Mesenteric fat pad (tissue), 1 donor: ENCODE measurements around the gene HOXB5. TPM values are rescaled to one million over a fixed set of nuclear protein-coding genes. Genes with fewer than 3 reads are reported as not detected.

Experiments used
- DNase-seq: peaks from one replicate; pipeline ENCODE4 v3.0.0-alpha.2; 2020; ENCODE audit warnings: low spot score
- total RNA-seq: library from RNA; stranded (reverse); fragmentation: NEBNext Ultra II Directional; extraction: Animal tissue kit (Norgen Biotek cat#: 25700); gene quantifications from one replicate; pipeline ENCODE4 v1.2.1, GENCODE V29; 2021
- donor health status: DM: yes; HTN: yes; CAD: no.

The HOXB5 gene
- total RNA-seq, 1 donor from 2014 or later, result 2.0 TPM

- no peak for DNase-seq
These were observed 2.1 kb downstream of the HOXB5 start for GRCh38 chr17:48591255-48592056.

DNA sequence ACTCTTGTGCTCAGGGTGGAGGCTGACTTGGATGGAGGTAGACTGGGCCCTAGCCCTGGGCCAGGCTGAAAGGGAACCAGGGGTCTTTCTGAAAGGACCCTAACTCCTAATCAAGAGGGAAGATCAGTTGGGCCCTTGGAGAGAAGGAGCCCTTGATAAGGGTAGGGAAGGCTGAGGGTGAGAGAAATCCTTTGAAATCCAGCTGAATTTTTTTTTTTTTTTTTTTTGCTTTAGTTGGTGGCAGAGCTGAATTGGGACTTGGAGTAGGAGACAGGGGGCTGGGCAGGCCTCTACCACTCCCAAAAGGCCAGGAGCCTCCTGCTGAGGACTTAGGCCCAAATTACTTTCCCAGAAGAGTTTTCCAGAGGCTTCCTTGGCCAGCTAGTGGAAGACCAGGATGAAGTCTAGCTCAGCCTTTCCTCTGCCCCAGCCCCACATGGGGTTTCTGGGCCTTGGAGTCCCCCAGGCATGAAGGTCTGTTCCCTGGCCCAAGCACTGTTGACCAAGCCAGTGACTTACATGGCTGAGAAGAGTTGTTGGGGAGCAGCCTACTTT is 2.9 kb downstream of the HOXB5 start:
- no peak for DNase-seq

DNA sequence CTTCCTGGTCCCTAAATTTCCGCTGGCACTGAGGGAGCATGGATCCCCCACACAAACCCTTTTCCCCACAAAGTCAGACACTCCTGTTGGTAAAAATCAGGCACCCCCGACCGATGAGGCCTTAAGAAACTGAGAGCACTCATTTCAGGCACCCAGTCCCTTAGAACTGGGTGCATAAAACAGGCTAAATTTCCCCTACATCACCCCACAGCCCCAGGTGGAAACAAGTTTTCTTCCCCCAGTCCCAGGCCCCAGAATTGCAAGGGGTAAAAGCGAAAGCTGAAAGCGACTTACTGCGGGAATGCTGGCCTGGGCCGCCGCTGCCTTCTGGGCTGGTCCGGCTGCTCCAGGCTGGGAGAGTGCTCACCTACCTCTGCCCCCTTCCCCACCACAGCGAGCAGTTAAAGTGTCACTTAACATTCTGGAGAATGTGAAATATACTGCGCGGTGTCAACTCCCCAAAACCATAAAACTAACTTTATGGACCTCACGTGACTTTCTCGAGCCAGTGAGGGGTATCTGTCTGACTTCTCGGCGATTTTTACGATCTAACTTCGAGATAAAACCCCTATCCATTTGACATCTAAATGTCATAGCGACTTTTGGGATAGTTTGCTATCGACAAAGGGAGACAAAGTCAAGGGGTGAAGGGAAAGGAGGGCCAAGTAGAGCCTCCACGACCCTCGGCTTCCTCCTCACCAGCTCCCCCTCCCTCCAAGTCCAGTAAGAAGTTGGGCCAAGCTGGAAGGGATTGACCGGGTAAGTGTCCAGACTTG is 3.6 kb downstream of the HOXB5 start, which contains the start of gene HOXB3:
Gene HOXB3 (minus strand): TSS at position 411 of the 776 bp plus-strand sequence. CDS start 37,767 bp downstream, outside the sequence.
- DNase-seq, result no peak

DNA sequence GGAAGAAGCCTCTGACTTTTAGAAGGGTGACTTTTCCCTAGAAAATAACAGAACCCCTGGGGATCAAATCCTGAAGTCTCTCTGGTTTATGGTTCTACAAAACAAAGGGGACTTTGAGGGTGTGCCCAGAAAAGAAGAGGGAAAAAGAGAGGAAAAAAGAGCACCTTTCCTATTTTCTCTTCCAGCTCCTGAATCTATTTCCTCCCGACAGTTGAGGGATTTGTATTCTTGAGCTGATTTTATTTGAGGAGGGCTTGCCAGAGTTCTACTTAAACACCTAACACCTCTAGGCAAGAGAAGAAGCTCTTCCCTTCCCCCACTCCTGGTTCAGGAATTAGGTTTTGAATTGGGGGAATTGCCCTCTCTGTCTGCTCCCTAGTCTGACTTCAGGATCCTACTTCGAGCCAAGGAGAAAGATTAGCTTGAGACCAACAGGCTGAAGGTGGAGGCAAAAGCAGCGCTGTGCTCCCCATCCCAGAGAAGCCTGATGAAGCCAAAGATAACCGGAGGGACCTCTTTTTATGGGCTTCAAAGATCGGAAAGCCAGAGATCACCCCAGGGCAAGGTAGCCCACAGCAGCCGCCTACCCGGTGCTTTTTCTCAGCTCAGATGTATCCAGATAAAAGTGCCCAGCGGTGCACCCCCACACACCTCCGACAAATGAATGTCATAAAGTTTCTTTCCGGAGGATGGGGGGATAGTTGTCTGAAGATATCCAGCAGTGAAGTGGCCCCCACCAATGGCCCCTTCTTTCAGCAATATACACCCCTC is 4.3 kb downstream of the HOXB5 start:
- no peak for DNase-seq

DNA sequence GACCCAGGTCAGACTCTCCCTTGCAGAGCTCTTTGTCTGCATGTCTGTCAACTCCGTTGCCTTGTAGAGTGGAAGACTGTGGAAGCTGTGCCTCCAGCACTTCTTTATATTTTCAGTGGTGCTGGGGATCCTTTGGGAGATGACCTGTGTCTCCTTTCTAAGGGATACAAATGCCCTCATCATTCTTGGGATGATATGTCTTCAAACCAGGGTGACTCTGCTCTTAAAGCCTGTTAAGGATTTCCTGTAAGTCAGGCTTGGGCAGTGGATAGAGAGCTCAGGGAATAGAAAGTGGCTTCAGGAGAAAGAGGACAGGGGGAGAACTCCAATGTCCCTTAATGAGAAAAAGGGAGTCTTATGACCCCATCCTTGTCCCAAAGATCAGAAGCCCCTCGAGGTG is 5.1 kb downstream of the HOXB5 start:
- DNase-seq, result no peak

GRCh38 chr17:48588074-48588415 is 5.5 kb downstream of the HOXB5 start:
- no peak for DNase-seq

GRCh38 chr17:48587276-48588073 is 6.1 kb downstream of the HOXB5 start:
- DNase-seq, result no peak

DNA sequence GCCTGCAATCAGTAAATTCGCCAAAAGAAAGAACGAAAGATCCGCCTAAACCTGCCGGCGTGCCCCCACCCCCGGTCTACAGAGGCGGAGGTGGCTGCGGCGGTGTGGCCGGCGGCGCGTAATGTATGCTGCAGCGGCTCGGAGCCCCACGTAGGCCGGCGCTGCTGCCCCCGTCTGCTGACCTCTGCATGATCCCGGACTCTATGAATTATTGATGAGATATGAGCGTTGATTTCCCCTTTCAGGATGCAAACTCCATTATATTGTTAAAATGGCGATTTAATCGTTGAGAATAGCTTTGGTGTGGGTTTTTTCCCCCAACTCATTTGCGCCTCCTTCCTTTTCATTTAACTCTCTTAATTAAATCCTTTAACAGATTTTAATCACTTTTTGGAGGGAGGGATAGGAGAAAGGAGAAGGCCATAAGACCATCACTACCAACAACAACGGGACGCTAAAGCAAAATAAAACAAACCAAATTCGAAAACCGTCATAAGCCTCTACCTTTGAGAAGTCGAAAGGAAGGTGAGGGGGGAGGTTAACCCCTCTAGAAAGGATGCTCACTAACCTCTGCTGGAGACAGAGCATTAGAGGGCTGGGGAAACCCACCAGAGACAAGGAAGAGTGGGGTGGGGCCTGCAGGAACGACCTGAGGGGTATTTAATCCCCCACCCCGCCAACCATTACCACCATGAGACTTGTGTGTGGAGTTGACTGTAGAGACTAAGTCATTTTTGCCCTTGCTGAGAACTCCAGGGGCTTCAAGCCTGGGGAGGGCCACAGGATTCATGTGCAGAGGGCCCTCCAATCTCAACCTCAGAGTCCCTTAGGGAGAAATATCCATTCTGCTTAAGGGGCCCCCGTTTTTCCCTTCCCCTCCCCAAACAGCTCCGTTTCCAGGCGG is 7.0 kb downstream of the HOXB5 start:
- DNase-seq, result no peak

GRCh38 chr17:48584223-48584741 is 9.3 kb downstream of the HOXB5 start:
- no peak for DNase-seq

DNA sequence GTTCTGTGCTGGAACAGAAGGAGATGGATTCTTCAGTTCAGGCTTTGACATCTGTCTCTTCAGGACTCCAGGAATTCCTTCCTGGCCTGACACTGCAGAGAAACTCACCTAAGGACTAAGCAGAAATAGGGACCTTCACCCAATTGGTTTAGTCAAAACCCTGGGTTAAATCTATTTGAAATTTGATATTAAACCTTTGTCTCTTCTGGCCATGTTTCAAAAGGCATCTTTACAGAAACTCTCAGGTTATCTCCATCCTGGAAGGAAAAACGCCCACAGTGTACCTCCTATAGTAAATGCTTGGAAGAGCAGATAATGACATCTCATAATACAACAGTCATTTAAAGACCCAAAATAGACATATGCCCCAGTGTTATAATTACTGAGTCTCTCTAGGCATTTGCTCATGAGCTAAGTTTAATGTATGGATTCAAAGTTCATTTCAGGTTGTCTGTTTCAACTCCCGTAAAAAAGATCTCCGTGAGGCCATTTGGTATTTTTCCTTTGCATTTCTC is 9.8 kb downstream of the HOXB5 start:
- DNase-seq, result no peak

DNA sequence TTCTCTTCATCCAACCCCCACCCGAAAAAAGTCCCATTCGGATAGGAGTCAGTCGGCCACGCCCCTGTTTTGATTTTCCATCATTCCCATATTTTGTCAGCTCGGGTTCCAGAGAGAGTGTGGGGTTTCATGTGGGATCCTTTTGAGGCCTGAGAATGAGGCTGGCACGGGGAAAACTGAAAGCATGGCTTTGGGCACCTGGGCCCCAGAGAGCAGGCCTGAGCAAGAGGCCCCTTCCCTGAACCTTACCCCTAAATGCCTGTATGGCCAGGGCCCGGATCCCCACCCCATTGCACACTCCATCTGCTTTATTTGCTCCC is 10.9 kb downstream of the HOXB5 start:
- no peak for DNase-seq

GRCh38 chr17:48579760-48580554 is 13.6 kb downstream of the HOXB5 start:
- DNase-seq, result no peak

- DNase-seq, result no peak
These were observed 14.2 kb downstream of the HOXB5 start for GRCh38 chr17:48579471-48579759.

- no peak for DNase-seq
These were observed 14.7 kb downstream of the HOXB5 start for GRCh38 chr17:48578616-48579470.

DNA sequence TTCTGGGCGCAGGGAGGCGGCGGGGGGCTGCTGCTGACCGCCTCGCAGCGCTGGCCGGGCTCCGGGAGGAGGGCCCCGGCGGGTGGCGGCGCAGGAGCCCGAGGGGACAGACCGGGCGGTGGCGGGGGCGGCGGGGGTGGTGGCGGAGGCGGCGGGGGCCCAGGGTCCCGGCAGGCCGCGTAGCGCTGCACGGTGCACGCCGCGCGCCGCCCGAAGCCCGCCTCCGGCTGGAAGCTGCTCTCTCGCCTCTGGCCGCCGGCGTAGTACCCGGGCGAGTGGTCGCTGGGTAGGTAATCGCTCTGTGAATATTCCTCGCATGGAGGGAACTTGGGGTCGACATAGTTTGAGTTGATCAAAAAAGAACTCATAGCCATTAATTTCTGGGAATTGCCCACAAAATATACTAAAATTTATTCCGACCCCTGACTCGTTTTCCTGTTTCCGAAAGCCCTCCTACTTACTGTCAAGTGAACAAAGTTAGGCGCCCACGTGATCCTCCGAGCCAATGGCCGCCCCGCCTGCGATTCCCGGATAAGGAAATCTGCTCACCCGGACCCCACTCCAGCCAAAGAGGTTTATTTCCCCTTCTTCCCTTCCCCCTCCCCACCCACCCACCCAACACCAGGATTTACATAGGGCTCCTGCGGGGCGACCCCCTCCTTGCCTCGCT is 15.5 kb downstream of the HOXB5 start, which contains the start of gene HOXB4:
Gene HOXB4 (minus strand): TSS at position 405 of the 670 bp plus-strand sequence. CDS start 31 bp downstream, at position 374.
- no peak for DNase-seq

GRCh38 chr17:48577330-48577945 is 16.1 kb downstream of the HOXB5 start:
- DNase-seq, result no peak
